GM12865 (cell line): ENCODE results near the gene REG1B.
A peak's percentile ranks its signal among the peaks of the same experiment; 100 is the strongest.

ENCODE experiments used
- DNase-seq: peaks from one replicate; pipeline ENCODE4 v3.0.0; 2010; ENCODE audit warnings: low read depth
- H3K4me3 ChIP-seq: 2 replicates; pipeline ENCODE4 v1.5.1; 2011; ENCODE audit warnings: mild to moderate bottlenecking, low read depth, low read length, control low read depth
- CTCF ChIP-seq: IDR thresholded peaks from 2 replicates; pipeline ENCODE4 v1.5.1; 2011; ENCODE audit warnings: low read length, control low read depth, low read depth, inconsistent platforms; ENCODE audit not compliant: insufficient read depth; ENCODE audit errors: missing control alignments

The REG1B gene

DNA sequence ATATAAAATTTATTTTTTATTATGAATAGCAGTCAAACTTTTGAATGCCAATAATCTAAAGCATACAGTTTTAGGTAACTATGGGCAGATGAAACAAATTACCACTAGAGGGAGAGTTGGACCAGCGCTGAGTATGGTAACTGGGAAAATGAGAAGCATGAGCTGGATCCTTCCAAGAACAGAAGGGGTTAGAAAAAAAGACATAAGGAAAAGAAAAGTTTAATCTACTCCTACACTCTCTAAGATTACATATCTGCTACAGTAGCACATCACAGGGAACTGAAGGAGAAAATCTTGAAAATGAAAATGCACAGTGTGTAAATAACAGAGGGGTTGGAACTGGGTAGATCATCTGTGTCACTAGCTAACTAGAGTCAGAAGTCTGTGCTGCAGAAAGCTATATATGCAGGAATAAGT is 46.8 kb downstream of the REG1B start:
- no peak overlapping the region for H3K4me3 ChIP-seq
- peak; percentile 32 for TF ChIP-seq CTCF
- DNase-seq, result no peak

- H3K4me3 ChIP-seq, result no peak overlapping the region
- TF ChIP-seq CTCF, result no peak
- no peak for DNase-seq
Measured at GRCh38 chr2:79039944-79040343, 47.8 kb downstream of the REG1B start.
